Measurements from ENCODE around the gene NRG4. TPM values are rescaled to one million over a fixed set of nuclear protein-coding genes. Genes with fewer than 3 reads are reported as not detected.

The NRG4 gene
- total and polyA plus RNA-seq, 2 experiments from 2014 or later, result 0.21 to 0.47 TPM

GRCh38 chr15:75918135-75918534, 94.1 kb downstream of the NRG4 start (continued):
- TF ChIP-seq, protein P1, sequence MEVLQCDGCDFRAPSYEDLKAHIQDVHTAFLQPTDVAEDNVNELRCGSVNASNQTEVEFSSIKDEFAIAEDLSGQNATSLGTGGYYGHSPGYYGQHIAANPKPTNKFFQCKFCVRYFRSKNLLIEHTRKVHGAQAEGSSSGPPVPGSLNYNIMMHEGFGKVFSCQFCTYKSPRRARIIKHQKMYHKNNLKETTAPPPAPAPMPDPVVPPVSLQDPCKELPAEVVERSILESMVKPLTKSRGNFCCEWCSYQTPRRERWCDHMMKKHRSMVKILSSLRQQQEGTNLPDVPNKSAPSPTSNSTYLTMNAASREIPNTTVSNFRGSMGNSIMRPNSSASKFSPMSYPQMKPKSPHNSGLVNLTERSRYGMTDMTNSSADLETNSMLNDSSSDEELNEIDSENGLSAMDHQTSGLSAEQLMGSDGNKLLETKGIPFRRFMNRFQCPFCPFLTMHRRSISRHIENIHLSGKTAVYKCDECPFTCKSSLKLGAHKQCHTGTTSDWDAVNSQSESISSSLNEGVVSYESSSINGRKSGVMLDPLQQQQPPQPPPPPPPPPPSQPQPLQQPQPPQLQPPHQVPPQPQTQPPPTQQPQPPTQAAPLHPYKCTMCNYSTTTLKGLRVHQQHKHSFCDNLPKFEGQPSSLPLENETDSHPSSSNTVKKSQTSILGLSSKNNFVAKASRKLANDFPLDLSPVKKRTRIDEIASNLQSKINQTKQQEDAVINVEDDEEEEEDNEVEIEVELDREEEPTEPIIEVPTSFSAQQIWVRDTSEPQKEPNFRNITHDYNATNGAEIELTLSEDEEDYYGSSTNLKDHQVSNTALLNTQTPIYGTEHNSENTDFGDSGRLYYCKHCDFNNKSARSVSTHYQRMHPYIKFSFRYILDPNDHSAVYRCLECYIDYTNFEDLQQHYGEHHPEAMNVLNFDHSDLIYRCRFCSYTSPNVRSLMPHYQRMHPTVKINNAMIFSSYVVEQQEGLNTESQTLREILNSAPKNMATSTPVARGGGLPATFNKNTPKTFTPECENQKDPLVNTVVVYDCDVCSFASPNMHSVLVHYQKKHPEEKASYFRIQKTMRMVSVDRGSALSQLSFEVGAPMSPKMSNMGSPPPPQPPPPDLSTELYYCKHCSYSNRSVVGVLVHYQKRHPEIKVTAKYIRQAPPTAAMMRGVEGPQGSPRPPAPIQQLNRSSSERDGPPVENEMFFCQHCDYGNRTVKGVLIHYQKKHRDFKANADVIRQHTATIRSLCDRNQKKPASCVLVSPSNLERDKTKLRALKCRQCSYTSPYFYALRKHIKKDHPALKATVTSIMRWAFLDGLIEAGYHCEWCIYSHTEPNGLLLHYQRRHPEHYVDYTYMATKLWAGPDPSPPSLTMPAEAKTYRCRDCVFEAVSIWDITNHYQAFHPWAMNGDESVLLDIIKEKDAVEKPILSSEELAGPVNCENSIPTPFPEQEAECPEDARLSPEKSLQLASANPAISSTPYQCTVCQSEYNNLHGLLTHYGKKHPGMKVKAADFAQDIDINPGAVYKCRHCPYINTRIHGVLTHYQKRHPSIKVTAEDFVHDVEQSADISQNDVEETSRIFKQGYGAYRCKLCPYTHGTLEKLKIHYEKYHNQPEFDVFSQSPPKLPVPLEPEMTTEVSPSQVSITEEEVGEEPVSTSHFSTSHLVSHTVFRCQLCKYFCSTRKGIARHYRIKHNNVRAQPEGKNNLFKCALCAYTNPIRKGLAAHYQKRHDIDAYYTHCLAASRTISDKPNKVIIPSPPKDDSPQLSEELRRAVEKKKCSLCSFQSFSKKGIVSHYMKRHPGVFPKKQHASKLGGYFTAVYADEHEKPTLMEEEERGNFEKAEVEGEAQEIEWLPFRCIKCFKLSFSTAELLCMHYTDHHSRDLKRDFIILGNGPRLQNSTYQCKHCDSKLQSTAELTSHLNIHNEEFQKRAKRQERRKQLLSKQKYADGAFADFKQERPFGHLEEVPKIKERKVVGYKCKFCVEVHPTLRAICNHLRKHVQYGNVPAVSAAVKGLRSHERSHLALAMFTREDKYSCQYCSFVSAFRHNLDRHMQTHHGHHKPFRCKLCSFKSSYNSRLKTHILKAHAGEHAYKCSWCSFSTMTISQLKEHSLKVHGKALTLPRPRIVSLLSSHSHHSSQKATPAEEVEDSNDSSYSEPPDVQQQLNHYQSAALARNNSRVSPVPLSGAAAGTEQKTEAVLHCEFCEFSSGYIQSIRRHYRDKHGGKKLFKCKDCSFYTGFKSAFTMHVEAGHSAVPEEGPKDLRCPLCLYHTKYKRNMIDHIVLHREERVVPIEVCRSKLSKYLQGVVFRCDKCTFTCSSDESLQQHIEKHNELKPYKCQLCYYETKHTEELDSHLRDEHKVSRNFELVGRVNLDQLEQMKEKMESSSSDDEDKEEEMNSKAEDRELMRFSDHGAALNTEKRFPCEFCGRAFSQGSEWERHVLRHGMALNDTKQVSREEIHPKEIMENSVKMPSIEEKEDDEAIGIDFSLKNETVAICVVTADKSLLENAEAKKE (CRISPR knock-in tag; IDR thresholded peaks at IDR 0.05), result no peak

DNA sequence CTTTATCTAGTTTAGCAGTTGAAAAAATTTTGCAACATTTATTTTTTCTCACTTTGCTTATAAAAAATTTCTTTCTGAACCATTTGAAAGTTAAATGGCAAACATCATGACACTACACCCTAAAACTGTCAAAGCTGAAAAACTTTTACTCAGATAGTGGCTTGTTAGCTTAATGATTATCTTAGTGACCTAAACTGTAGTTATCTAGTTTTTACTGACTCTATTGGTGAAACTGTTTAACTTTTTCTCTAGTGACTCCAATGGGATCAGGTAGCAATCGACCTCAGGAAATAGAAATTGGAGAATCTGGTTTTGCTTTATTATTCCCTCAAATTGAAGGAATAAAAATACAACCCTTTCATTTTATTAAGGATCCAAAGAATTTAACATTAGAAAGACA, 95.2 kb downstream of the NRG4 start:
- Histone ChIP-seq H4K20me1 (replicated peaks; ENCODE audit: insufficient read depth) (peaks cover 32% of the 10 kb centered on the region), H3K79me2 (replicated peaks; ENCODE audit: insufficient read depth) (peaks cover 69% of the 10 kb centered on the region), H3K36me3 (ENCODE audit: insufficient read depth) (peaks cover 36% of the 10 kb centered on the region), H3K4me2 (no peak overlapping the region), H3K4me1 (ENCODE audit: insufficient read depth) (no peaks in the 10 kb centered on the region), H3F3A (replicated peaks; ENCODE audit: low read depth) (no peaks in the 10 kb centered on the region), H2AFZ (no peak overlapping the region), H3K27me3 (ENCODE audit: insufficient read depth) (no peaks in the 10 kb centered on the region), H3K4me3 (no peak overlapping the region), H3K27ac (ENCODE audit: low read depth) (no peak overlapping the region), H3K9me2 (ENCODE audit: insufficient read depth) (no peaks in the 10 kb centered on the region)
- DNase-seq (ENCODE audit: low spot score) (no peak), ATAC-seq (no peak)
- H3K36me3 Mint-ChIP-seq (ENCODE audit: low read depth), result peaks cover 63% of the 10 kb centered on the region
- no peak overlapping the region for H3K4me3 Mint-ChIP-seq
- no peaks in the 10 kb centered on the region for H3K4me1 Mint-ChIP-seq
- H3K27me3 Mint-ChIP-seq (ENCODE audit: insufficient read depth, low read depth, poor library complexity), result peaks cover 2% of the 10 kb centered on the region
- no peaks in the 10 kb centered on the region for H3K9me3 Mint-ChIP-seq
- H3K27ac Mint-ChIP-seq, result no peak overlapping the region
- TF ChIP-seq JUNB (IDR thresholded peaks at IDR 0.05; ENCODE audit: unreplicated experiment) (no peak), CTCF (conservative IDR thresholded peaks at IDR 0.05; ENCODE audit: low read depth in 2 of 2) (no peak)
- TF ChIP-seq, protein P2, sequence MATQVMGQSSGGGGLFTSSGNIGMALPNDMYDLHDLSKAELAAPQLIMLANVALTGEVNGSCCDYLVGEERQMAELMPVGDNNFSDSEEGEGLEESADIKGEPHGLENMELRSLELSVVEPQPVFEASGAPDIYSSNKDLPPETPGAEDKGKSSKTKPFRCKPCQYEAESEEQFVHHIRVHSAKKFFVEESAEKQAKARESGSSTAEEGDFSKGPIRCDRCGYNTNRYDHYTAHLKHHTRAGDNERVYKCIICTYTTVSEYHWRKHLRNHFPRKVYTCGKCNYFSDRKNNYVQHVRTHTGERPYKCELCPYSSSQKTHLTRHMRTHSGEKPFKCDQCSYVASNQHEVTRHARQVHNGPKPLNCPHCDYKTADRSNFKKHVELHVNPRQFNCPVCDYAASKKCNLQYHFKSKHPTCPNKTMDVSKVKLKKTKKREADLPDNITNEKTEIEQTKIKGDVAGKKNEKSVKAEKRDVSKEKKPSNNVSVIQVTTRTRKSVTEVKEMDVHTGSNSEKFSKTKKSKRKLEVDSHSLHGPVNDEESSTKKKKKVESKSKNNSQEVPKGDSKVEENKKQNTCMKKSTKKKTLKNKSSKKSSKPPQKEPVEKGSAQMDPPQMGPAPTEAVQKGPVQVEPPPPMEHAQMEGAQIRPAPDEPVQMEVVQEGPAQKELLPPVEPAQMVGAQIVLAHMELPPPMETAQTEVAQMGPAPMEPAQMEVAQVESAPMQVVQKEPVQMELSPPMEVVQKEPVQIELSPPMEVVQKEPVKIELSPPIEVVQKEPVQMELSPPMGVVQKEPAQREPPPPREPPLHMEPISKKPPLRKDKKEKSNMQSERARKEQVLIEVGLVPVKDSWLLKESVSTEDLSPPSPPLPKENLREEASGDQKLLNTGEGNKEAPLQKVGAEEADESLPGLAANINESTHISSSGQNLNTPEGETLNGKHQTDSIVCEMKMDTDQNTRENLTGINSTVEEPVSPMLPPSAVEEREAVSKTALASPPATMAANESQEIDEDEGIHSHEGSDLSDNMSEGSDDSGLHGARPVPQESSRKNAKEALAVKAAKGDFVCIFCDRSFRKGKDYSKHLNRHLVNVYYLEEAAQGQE (IDR thresholded peaks at IDR 0.05; ENCODE audit: unreplicated experiment), result no peak

All from GM23338 (cell line).